OCI-LY1 (cell line): ENCODE results near the gene DCLK1.

Source experiments
- EZH2 ChIP-seq: fragments of 200-600 bp; sonication (generic), shearing (Covaris generic); IDR thresholded peaks from 2 replicates; pipeline ENCODE4 v1.8.0; 2017; ENCODE audit warnings: borderline replicate concordance, mixed run types, mild to moderate bottlenecking, antibody characterized with exemption, low read length, moderate library complexity, mixed read lengths
- TF ChIP-seq, protein P1 (sequence below): fragments of 200-600 bp; sonication (generic), shearing (Covaris generic); IDR thresholded peaks from 2 replicates; pipeline ENCODE4 v1.5.1; 2017; ENCODE audit warnings: mild to moderate bottlenecking, antibody characterized with exemption, low read length, moderate library complexity, mixed read lengths

DNA sequence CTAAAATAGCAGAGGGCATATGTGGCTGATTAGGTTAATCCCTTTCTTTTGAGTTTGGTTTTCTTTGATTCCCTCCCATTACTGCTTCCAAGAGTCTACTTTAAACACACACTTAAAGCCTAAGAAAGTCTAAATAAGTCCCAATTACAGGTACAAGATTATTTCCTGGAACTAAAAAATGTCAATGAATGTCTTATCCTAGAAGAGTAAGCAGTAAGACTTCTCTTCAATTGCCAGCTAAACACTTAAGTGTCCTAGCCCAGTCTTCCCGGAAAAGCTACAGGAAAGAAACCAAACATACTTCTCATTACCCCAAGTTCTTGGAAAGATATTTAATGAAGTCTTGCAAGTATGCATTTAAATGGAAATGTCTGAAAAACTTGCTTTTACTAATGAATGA is 233.1 kb downstream of the DCLK1 start:
- TF ChIP-seq EZH2, result no peak
- TF ChIP-seq, protein P1, sequence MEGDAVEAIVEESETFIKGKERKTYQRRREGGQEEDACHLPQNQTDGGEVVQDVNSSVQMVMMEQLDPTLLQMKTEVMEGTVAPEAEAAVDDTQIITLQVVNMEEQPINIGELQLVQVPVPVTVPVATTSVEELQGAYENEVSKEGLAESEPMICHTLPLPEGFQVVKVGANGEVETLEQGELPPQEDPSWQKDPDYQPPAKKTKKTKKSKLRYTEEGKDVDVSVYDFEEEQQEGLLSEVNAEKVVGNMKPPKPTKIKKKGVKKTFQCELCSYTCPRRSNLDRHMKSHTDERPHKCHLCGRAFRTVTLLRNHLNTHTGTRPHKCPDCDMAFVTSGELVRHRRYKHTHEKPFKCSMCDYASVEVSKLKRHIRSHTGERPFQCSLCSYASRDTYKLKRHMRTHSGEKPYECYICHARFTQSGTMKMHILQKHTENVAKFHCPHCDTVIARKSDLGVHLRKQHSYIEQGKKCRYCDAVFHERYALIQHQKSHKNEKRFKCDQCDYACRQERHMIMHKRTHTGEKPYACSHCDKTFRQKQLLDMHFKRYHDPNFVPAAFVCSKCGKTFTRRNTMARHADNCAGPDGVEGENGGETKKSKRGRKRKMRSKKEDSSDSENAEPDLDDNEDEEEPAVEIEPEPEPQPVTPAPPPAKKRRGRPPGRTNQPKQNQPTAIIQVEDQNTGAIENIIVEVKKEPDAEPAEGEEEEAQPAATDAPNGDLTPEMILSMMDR, result no peak
